ENCODE results near the gene CRCP. TPM values are rescaled to one million over a fixed set of nuclear protein-coding genes. Genes with fewer than 3 reads are reported as not detected.
"Not testable (repeated sequence)": the region's sequence is repeated elsewhere in the genome, so short reads cannot be mapped to it uniquely, and the experiment has no call there.

Gene CRCP
- total RNA-seq, 1 donor = 36.1 TPM

- no peak for TF ChIP-seq CTCF (IDR thresholded peaks at IDR 0.05; ENCODE audit: insufficient read depth, low read length)
- H3K4me3 ChIP-seq (ENCODE audit: low read depth, low read length) = no peak overlapping the region
- DNase-seq (ENCODE audit: low read depth) = peak; percentile 91
Observed at GRCh38 chr7:66110856-66111255, 3.8 kb upstream of the CRCP start.

GRCh38 chr7:66116680-66117420 is 2.2 kb downstream of the CRCP start:
- DNase-seq (ENCODE audit: low read depth); H3K4me3 ChIP-seq (ENCODE audit: low read depth, low read length): not testable (repeated sequence)

- TF ChIP-seq CTCF (IDR thresholded peaks at IDR 0.05; ENCODE audit: insufficient read depth, low read length) = no peak
- no peak overlapping the region for H3K4me3 ChIP-seq (ENCODE audit: low read depth, low read length)
- DNase-seq (ENCODE audit: low read depth) = no peak
Observed at GRCh38 chr7:66118603-66119002, 4.0 kb downstream of the CRCP start.

- no peak for TF ChIP-seq CTCF (IDR thresholded peaks at IDR 0.05; ENCODE audit: insufficient read depth, low read length)
- no peak for DNase-seq (ENCODE audit: low read depth)
- no peak overlapping the region for H3K4me3 ChIP-seq (ENCODE audit: low read depth, low read length)
Observed at GRCh38 chr7:66119245-66119850, 4.7 kb downstream of the CRCP start.

GRCh38 chr7:66123175-66123528 is 8.5 kb downstream of the CRCP start:
- DNase-seq (ENCODE audit: low read depth) = no peak
- H3K4me3 ChIP-seq (ENCODE audit: low read depth, low read length) = no peak overlapping the region
- no peak for TF ChIP-seq CTCF (IDR thresholded peaks at IDR 0.05; ENCODE audit: insufficient read depth, low read length)

GRCh38 chr7:66124569-66124861 is 9.9 kb downstream of the CRCP start:
- DNase-seq (ENCODE audit: low read depth); H3K4me3 ChIP-seq (ENCODE audit: low read depth, low read length): not testable (repeated sequence)

- DNase-seq (ENCODE audit: low read depth) = no peak
- TF ChIP-seq CTCF (IDR thresholded peaks at IDR 0.05; ENCODE audit: insufficient read depth, low read length) = no peak
- no peak overlapping the region for H3K4me3 ChIP-seq (ENCODE audit: low read depth, low read length)
Observed at GRCh38 chr7:66125052-66125694, 10.5 kb downstream of the CRCP start.

GRCh38 chr7:66125781-66126352 is 11.2 kb downstream of the CRCP start:
- H3K4me3 ChIP-seq (ENCODE audit: low read depth, low read length); DNase-seq (ENCODE audit: low read depth): not testable (repeated sequence)

- DNase-seq (ENCODE audit: low read depth); H3K4me3 ChIP-seq (ENCODE audit: low read depth, low read length): not testable (repeated sequence)
Observed at GRCh38 chr7:66127172-66127571, 12.5 kb downstream of the CRCP start.
